GM12892 (cell line): ENCODE measurements around the gene MYBPC1.

Source experiments
- POLR2A ChIP-seq: IDR thresholded peaks from 2 replicates; pipeline ENCODE4 v1.6.1; 2011; ENCODE audit warnings: low read depth, low read length, control low read depth
- POLR2AphosphoS5 ChIP-seq: IDR thresholded peaks from 2 replicates; pipeline ENCODE4 v1.6.1; 2011; ENCODE audit warnings: low read depth, low read length, control low read depth

- no peak for TF ChIP-seq POLR2A
- TF ChIP-seq POLR2AphosphoS5: no peak
Observed at GRCh38 chr12:101599771-101600484, 5.2 kb downstream of the MYBPC1 start.
